GM19324 (cell line): Measurements from ENCODE around the gene CUZD1.

Source experiments
- ATAC-seq: cut with Tn5 transposase; IDR thresholded peaks from one replicate; pipeline ENCODE4 v1.9.1; 2021; ENCODE audit warnings: mild to moderate bottlenecking, moderate library complexity; ENCODE audit not compliant: unreplicated experiment, low FRiP score

The CUZD1 gene

GRCh38 chr10:122827302-122827701 is 18.4 kb downstream of the CUZD1 start:
- no peak for ATAC-seq

GRCh38 chr10:122822973-122823690 is 22.5 kb downstream of the CUZD1 start:
- ATAC-seq, result no peak

GRCh38 chr10:122821808-122822207 is 23.8 kb downstream of the CUZD1 start:
- no peak for ATAC-seq

GRCh38 chr10:122815458-122815857 is 30.2 kb downstream of the CUZD1 start:
- ATAC-seq, result no peak

- no peak for ATAC-seq
Observed at GRCh38 chr10:122814493-122814892, 31.2 kb downstream of the CUZD1 start.

GRCh38 chr10:122812751-122813150 is 32.9 kb downstream of the CUZD1 start:
- no peak for ATAC-seq

GRCh38 chr10:122802282-122802681 is 43.4 kb downstream of the CUZD1 start:
- ATAC-seq, result no peak

GRCh38 chr10:122798704-122799231 is 46.9 kb downstream of the CUZD1 start:
- no peak for ATAC-seq

GRCh38 chr10:122796796-122797195 is 48.9 kb downstream of the CUZD1 start:
- no peak for ATAC-seq

- no peak for ATAC-seq
Observed at GRCh38 chr10:122795924-122796323, 49.7 kb downstream of the CUZD1 start.

GRCh38 chr10:122786269-122786668 is 59.4 kb downstream of the CUZD1 start:
- ATAC-seq, result no peak

GRCh38 chr10:122782911-122783310 is 62.7 kb downstream of the CUZD1 start:
- ATAC-seq, result no peak
